Raji (cell line): ENCODE results near the gene CEP41.

Experiments used
- POLR2A ChIP-seq: IDR thresholded peaks from 2 replicates; pipeline ENCODE4 v1.6.1; 2011; ENCODE audit warnings: low read depth, low read length, control low read depth; ENCODE audit not compliant: insufficient read depth

CEP41 gene

GRCh38 chr7:130435311-130435854 lies 5.4 kb downstream of the CEP41 start:
- TF ChIP-seq POLR2A, result no peak

GRCh38 chr7:130433301-130433700 lies 7.5 kb downstream of the CEP41 start:
- no peak for TF ChIP-seq POLR2A

GRCh38 chr7:130432886-130433285 lies 7.9 kb downstream of the CEP41 start:
- no peak for TF ChIP-seq POLR2A

GRCh38 chr7:130430841-130431666 lies 9.8 kb downstream of the CEP41 start:
- no peak for TF ChIP-seq POLR2A

GRCh38 chr7:130430115-130430514 lies 10.7 kb downstream of the CEP41 start:
- TF ChIP-seq POLR2A, result no peak

GRCh38 chr7:130429019-130429418 lies 11.8 kb downstream of the CEP41 start:
- TF ChIP-seq POLR2A, result no peak

GRCh38 chr7:130426564-130426963 lies 14.3 kb downstream of the CEP41 start:
- TF ChIP-seq POLR2A, result no peak

- TF ChIP-seq POLR2A, result no peak
Measured at GRCh38 chr7:130425796-130426195, 15.0 kb downstream of the CEP41 start.

- TF ChIP-seq POLR2A, result no peak
Measured at GRCh38 chr7:130423501-130424037, 17.2 kb downstream of the CEP41 start.

GRCh38 chr7:130421684-130422083 lies 19.1 kb downstream of the CEP41 start:
- TF ChIP-seq POLR2A, result no peak

- TF ChIP-seq POLR2A, result no peak
Measured at GRCh38 chr7:130420943-130421578, 19.8 kb downstream of the CEP41 start.

- TF ChIP-seq POLR2A, result no peak
Measured at GRCh38 chr7:130419658-130420057, 21.2 kb downstream of the CEP41 start.

GRCh38 chr7:130418306-130418705 lies 22.5 kb downstream of the CEP41 start:
- TF ChIP-seq POLR2A, result no peak

- no peak for TF ChIP-seq POLR2A
Measured at GRCh38 chr7:130417213-130417612, 23.6 kb downstream of the CEP41 start.

GRCh38 chr7:130415006-130415405 lies 25.8 kb downstream of the CEP41 start:
- TF ChIP-seq POLR2A, result no peak

GRCh38 chr7:130413201-130413600 lies 27.6 kb downstream of the CEP41 start:
- TF ChIP-seq POLR2A, result no peak

GRCh38 chr7:130410868-130411541 lies 29.8 kb downstream of the CEP41 start:
- TF ChIP-seq POLR2A, result no peak
